HTERT RPE-1 (cell line): Measurements from ENCODE around the gene DCBLD2.

ENCODE experiments used
- in situ Hi-C: fragments of 300-500 bp; cut with MboI; formaldehyde crosslinking; loops from 4 replicates; pipeline ENCODE4 v1.14.3; 2020; ENCODE audit warnings: low sequenced_read_pairs

Gene DCBLD2

GRCh38 chr3:98772022-98772421 is 129.5 kb downstream of the DCBLD2 start:
- in situ Hi-C loops = no loop called here

GRCh38 chr3:98770261-98771039 is 131.0 kb downstream of the DCBLD2 start:
- in situ Hi-C loops = no loop called here

GRCh38 chr3:98769448-98769847 is 132.0 kb downstream of the DCBLD2 start:
- in situ Hi-C loops = no loop called here

GRCh38 chr3:98768961-98769360 is 132.5 kb downstream of the DCBLD2 start:
- in situ Hi-C loops = no loop called here

GRCh38 chr3:98766924-98767323 is 134.6 kb downstream of the DCBLD2 start:
- in situ Hi-C loops = no loop called here

- in situ Hi-C loops = no loop called here
Measured at GRCh38 chr3:98765721-98766120, 135.8 kb downstream of the DCBLD2 start.

- in situ Hi-C loops = no loop called here
Measured at GRCh38 chr3:98764472-98764884, 137.0 kb downstream of the DCBLD2 start.

- in situ Hi-C loops = no loop called here
Measured at GRCh38 chr3:98763819-98764418, 137.6 kb downstream of the DCBLD2 start.

GRCh38 chr3:98763076-98763475 is 138.4 kb downstream of the DCBLD2 start, which contains the start of gene ST3GAL6:
ST3GAL6 (plus strand) TSS chr3:98763340; CDS start chr3:98768441, 5,101 bp downstream.
- in situ Hi-C loops = no loop called here

GRCh38 chr3:98761643-98762229 is 139.8 kb downstream of the DCBLD2 start:
- in situ Hi-C loops = no loop called here

GRCh38 chr3:98759629-98760028 is 141.9 kb downstream of the DCBLD2 start:
- in situ Hi-C loops = no loop called here

- in situ Hi-C loops = no loop called here
Measured at GRCh38 chr3:98755601-98756000, 145.9 kb downstream of the DCBLD2 start.

- in situ Hi-C loops = no loop called here
Measured at GRCh38 chr3:98754483-98754882, 147.0 kb downstream of the DCBLD2 start.

GRCh38 chr3:98750276-98750919 is 151.1 kb downstream of the DCBLD2 start:
- in situ Hi-C loops = no loop called here

GRCh38 chr3:98746882-98747281 is 154.6 kb downstream of the DCBLD2 start:
- in situ Hi-C loops = no loop called here

- in situ Hi-C loops = no loop called here
Measured at GRCh38 chr3:98746122-98746521, 155.4 kb downstream of the DCBLD2 start.
